GM18951 (cell line): ENCODE results near the gene MCUR1.
"Not testable (repeated sequence)": the region's sequence is repeated elsewhere in the genome, so short reads cannot be mapped to it uniquely, and the experiment has no call there.

ENCODE experiments used
- POLR2A ChIP-seq: IDR thresholded peaks from 4 replicates; pipeline ENCODE4 v1.6.1; 2011; ENCODE audit warnings: mild to moderate bottlenecking; ENCODE audit not compliant: insufficient read length, insufficient read depth; ENCODE audit errors: extremely low read depth
- in situ Hi-C: fragments of 300-500 bp; cut with MboI; formaldehyde crosslinking; loops from one replicate; pipeline ENCODE4 v1.12.0; 2022; ENCODE audit warnings: low sequenced_read_pairs, mixed read lengths, inconsistent platforms; ENCODE audit not compliant: unreplicated experiment

The MCUR1 gene

GRCh38 chr6:13813026-13813425 lies 1.3 kb downstream of the MCUR1 start:
- in situ Hi-C loops, result no loop called here
- no peak for TF ChIP-seq POLR2A

GRCh38 chr6:13812359-13812642 lies 2.1 kb downstream of the MCUR1 start:
- no peak for TF ChIP-seq POLR2A
- in situ Hi-C loops, result no loop called here

- no peak for TF ChIP-seq POLR2A
- in situ Hi-C loops, result no loop called here
These were observed 2.6 kb downstream of the MCUR1 start for GRCh38 chr6:13811627-13812358.

DNA sequence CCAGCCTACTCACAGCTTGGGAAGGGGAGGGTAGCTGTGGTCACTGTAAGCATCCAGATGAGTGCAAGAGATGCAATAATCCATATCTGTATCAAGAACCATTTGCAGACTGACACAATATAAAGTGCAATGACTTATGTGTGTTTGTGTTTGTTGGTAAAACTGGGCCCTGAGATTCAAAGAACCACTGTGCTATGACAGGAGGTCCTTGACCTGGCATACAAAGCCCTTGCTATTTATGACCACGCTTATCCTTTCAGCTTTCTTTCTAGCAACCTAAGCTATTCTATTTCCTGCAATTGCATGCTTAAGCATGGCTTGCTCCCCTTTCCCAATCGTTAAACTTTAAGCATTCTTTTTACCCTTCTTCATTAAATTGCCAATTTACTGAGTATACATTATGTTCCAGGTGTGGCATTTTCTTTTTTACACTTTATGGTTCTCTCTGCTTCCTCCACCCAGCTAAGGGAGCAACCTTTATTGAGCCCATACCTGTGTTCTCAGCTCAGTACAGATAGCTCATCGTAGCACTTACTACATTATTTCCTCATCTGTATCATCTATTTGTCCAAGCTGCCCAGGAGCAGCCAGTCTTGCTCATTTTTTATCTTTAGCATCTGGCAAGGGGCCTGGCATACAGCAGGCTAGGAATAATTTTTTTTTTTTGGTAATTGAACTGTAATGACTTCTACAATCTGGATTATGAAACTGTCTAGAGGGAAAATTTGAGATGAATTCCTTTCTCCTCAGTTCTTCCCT lies 3.5 kb downstream of the MCUR1 start:
- in situ Hi-C loops, result no loop called here
- no peak for TF ChIP-seq POLR2A

GRCh38 chr6:13808801-13809200 lies 5.6 kb downstream of the MCUR1 start:
- no peak for TF ChIP-seq POLR2A
- in situ Hi-C loops, result no loop called here

- in situ Hi-C loops, result no loop called here
- no peak for TF ChIP-seq POLR2A
These were observed 6.7 kb downstream of the MCUR1 start for GRCh38 chr6:13807696-13808095.

DNA sequence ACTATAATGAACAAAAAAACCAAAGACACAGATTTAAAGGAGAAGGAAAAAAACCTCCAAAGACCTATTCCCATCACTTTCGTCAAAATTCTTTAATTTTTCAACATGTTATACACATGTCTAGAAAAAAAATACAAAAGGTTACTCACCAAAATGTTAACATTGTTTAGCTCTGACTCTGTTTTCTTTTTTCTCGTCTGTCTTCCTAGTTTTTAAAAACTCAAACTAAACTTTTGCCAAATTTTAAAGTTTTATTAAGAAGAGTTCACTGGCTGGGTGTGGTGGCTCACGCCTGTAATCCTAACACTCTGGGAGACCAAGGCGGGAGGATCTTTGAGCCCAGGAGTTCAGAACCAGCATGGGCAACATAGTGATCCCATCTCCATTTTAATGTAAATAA lies 10.8 kb downstream of the MCUR1 start:
- in situ Hi-C loops, result no loop called here

DNA sequence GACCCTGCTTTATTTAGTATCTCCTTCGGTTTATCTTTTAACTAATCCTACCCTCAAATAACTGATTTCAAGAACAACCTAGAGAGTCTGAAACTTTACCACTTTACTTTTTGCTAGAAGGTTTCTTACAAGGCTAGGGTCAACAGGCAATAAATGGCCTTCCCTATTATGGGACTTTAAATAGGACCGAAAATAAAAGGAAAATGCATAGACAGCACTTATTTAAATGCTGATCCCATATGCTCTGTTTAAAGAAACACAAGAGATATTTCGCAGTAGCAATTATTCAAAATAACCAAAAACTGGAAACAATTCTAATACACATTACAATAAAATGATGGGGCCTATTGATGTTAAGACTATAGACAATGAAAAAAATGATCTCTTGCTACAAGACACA lies 13.7 kb downstream of the MCUR1 start:
- in situ Hi-C loops, result no loop called here
- TF ChIP-seq POLR2A, result no peak

More for the DNA sequence above, 10.8 kb downstream of the MCUR1 start:
- no peak for TF ChIP-seq POLR2A

- in situ Hi-C loops, result no loop called here
These were observed 17.6 kb downstream of the MCUR1 start for GRCh38 chr6:13796781-13797180.

GRCh38 chr6:13795041-13795750 lies 19.2 kb downstream of the MCUR1 start:
- no peak for TF ChIP-seq POLR2A
- in situ Hi-C loops, result no loop called here

More at GRCh38 chr6:13796781-13797180, 17.6 kb downstream of the MCUR1 start:
- no peak for TF ChIP-seq POLR2A

- in situ Hi-C loops, result no loop called here
- no peak for TF ChIP-seq POLR2A
These were observed 20.2 kb downstream of the MCUR1 start for GRCh38 chr6:13794184-13794583.

- no peak for TF ChIP-seq POLR2A
- in situ Hi-C loops, result no loop called here
These were observed 24.6 kb downstream of the MCUR1 start for GRCh38 chr6:13789746-13790145.

- TF ChIP-seq POLR2A, result no peak
- in situ Hi-C loops, result no loop called here
These were observed 25.5 kb downstream of the MCUR1 start for GRCh38 chr6:13788820-13789219.

DNA sequence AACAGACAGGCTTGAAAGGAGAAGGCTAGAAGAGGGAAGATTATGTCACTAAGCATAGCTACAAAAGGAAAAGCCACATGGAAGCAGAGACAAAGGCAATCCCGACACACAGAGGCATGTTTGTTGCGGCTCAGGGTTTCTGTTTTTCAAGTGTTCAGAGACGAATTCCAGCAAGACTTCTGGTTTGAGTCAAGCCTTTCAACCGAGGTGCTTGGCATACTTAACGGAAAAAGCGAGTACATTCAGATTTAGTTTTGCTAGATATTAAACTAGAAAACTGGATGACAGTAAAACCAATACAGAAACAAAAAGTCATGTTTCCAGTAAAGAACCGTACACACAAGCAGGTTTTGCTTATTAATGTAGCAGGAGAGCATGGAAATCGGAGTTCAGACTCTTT lies 27.2 kb downstream of the MCUR1 start:
- no peak for TF ChIP-seq POLR2A
- in situ Hi-C loops, result no loop called here

- in situ Hi-C loops, result not testable (repeated sequence)
These were observed 34.2 kb downstream of the MCUR1 start for GRCh38 chr6:13780162-13780561.
